ENCODE measurements around the gene UTF1. TPM values are rescaled to one million over a fixed set of nuclear protein-coding genes. Genes with fewer than 3 reads are reported as not detected.
A peak's percentile ranks its signal among the peaks of the same experiment; 100 is the strongest.

UTF1 gene
- polyA plus RNA-seq, 3 donors, result 0.14 to 0.48 (median 0.24) TPM

DNA sequence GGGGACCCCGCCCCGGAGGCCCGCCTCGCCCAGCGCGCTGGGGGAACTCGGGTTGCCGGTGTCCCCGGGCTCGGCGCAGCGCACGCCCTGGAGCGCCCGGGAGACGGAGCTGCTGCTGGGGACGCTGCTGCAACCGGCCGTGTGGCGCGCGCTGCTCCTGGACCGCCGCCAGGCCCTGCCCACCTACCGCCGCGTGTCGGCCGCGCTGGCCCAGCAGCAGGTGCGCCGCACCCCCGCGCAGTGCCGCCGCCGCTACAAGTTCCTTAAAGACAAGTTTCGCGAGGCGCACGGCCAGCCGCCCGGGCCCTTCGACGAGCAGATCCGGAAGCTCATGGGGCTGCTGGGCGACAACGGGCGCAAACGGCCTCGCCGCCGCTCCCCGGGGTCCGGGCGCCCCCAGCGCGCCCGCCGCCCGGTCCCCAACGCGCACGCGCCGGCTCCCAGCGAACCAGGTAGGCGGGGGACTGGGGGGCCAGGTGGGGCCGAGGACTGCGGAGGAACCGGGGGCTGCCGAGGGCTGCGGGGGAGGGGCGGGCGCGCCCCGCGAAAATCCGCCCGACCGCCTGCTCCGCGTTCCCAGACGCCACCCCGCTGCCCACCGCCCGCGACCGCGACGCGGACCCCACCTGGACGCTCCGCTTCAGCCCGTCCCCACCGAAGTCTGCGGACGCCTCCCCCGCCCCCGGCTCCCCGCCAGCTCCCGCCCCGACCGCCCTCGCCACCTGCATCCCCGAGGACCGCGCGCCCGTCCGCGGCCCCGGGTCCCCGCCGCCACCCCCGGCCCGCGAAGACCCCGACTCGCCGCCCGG is 574 bp downstream of the UTF1 start:
- Histone ChIP-seq H3K9me3 (replicated peaks in 1 of 2; ENCODE audit: control insufficient read depth in 1 of 2, insufficient read depth in 1 of 2, low read length in 2 of 2) (peaks cover 3 to 7% of the 10 kb centered on the region in 2 donors), H3K9ac (ENCODE audit: insufficient read depth, low read length, poor library complexity, severe bottlenecking) (peak overlapping the region; percentile 27), H3K4me1 (ENCODE audit: control insufficient read depth in 1 of 2, insufficient read depth in 2 of 2, low read length in 2 of 2) (peaks cover 11 to 39% of the 10 kb centered on the region in 2 donors), H3K27ac (ENCODE audit: low read depth in 1 of 2, low read length in 2 of 2) (no peak overlapping the region), H3K79me2 (ENCODE audit: insufficient read depth, low read length) (no peaks in the 10 kb centered on the region), H3K4me2 (replicated peaks; ENCODE audit: extremely low read depth, low read length, poor library complexity, severe bottlenecking) (peak overlapping the region; percentile 67), H3K36me3 (replicated peaks in 1 of 2; ENCODE audit: control insufficient read depth in 1 of 2, insufficient read depth in 2 of 2, low read length in 2 of 2) (no peaks in the 10 kb centered on the region), H3K27me3 (ENCODE audit: control insufficient read depth in 2 of 2, insufficient read depth in 2 of 2, low read length in 2 of 2) (peaks cover 22 to 66% of the 10 kb centered on the region in 2 donors), H3K4me3 (replicated peaks in 1 of 3; ENCODE audit: low read depth in 2 of 3, low read length in 3 of 3) (peak overlapping the region in 1 of 3 experiments; percentile 54), H2AFZ (ENCODE audit: insufficient read depth, low read depth, low read length, poor library complexity, severe bottlenecking) (peak overlapping the region; percentile 75), H4K20me1 (ENCODE audit: insufficient read depth, low read length) (no peaks in the 10 kb centered on the region)
- H3K36me3 Mint-ChIP-seq, result peaks cover 9 to 13% of the 10 kb centered on the region in 2 donors
- H3K27ac Mint-ChIP-seq, result no peak overlapping the region
- H3K27me3 Mint-ChIP-seq (ENCODE audit: low read depth in 3 of 3), result peaks cover 65 to 76% (median 72%) of the 10 kb centered on the region in 3 donors
- peaks cover 2 to 22% (median 16%) of the 10 kb centered on the region in 7 donors for H3K9me3 Mint-ChIP-seq
- H3K4me1 Mint-ChIP-seq, result peaks cover 25% of the 10 kb centered on the region
- intact Hi-C loops (cut with micrococcal nuclease), result loop anchor here in 1 of 2 donors (10.0 kb wide), 1 partner anchor 86 kb away; no protein-coding TSS in a partner anchor
- WGBS (ENCODE audit: insufficient coverage), result 2% methylated on average over 122 of the region's 122 CpGs
- peak; percentile 68 to 80 (median 77) for DNase-seq
- H3K4me3 Mint-ChIP-seq, result peak overlapping the region; percentile 60 to 77
- TF ChIP-seq, protein P1, sequence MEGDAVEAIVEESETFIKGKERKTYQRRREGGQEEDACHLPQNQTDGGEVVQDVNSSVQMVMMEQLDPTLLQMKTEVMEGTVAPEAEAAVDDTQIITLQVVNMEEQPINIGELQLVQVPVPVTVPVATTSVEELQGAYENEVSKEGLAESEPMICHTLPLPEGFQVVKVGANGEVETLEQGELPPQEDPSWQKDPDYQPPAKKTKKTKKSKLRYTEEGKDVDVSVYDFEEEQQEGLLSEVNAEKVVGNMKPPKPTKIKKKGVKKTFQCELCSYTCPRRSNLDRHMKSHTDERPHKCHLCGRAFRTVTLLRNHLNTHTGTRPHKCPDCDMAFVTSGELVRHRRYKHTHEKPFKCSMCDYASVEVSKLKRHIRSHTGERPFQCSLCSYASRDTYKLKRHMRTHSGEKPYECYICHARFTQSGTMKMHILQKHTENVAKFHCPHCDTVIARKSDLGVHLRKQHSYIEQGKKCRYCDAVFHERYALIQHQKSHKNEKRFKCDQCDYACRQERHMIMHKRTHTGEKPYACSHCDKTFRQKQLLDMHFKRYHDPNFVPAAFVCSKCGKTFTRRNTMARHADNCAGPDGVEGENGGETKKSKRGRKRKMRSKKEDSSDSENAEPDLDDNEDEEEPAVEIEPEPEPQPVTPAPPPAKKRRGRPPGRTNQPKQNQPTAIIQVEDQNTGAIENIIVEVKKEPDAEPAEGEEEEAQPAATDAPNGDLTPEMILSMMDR (IDR thresholded peaks at IDR 0.05), result no peak

DNA sequence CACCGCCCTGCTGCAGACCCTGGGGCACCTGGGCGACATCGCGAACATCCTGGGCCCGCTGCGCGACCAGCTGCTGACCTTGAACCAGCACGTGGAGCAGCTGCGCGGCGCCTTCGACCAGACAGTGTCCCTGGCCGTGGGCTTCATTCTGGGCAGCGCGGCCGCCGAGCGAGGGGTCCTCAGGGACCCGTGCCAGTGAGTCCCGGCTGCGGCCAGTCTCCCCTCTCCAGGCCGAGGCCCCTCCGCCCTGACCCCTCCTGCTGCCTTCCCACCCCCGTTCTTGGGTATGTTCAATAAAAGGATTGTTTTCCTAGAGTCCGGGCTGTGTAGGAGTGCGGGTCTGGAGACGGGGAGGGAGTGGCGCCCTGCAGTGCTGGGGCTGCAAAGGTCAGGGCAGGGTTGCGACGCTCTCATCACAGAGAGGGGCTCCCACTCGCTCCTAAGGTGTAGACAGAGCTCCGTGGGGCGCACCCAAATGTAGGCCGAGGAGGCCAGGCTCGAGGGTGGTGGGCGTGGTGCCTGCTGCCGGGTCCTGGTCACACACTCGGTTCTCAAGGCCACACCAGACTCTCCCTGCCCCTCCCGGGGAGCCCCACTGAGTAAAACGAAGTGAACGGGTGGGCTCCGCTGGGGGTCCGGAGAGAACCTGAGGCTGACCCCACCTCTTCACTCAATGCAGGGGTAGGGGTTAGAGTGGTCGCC is 1.4 kb downstream of the UTF1 start:
- Histone ChIP-seq H3K36me3 (replicated peaks in 1 of 2; ENCODE audit: control insufficient read depth in 1 of 2, insufficient read depth in 2 of 2, low read length in 2 of 2) (no peaks in the 10 kb centered on the region), H3K9me3 (replicated peaks in 1 of 2; ENCODE audit: control insufficient read depth in 1 of 2, insufficient read depth in 1 of 2, low read length in 2 of 2) (peaks cover 3 to 7% of the 10 kb centered on the region in 2 donors), H4K20me1 (ENCODE audit: insufficient read depth, low read length) (no peaks in the 10 kb centered on the region), H3K27ac (ENCODE audit: low read depth in 1 of 2, low read length in 2 of 2) (no peak overlapping the region), H2AFZ (ENCODE audit: insufficient read depth, low read depth, low read length, poor library complexity, severe bottlenecking) (no peak overlapping the region), H3K4me1 (ENCODE audit: control insufficient read depth in 1 of 2, insufficient read depth in 2 of 2, low read length in 2 of 2) (peaks cover 18 to 47% of the 10 kb centered on the region in 2 donors), H3K9ac (ENCODE audit: insufficient read depth, low read length, poor library complexity, severe bottlenecking) (no peak overlapping the region), H3K27me3 (ENCODE audit: control insufficient read depth in 2 of 2, insufficient read depth in 2 of 2, low read length in 2 of 2) (peaks cover 22 to 58% of the 10 kb centered on the region in 2 donors), H3K4me3 (replicated peaks in 1 of 3; ENCODE audit: low read depth in 2 of 3, low read length in 3 of 3) (no peak overlapping the region), H3K4me2 (replicated peaks; ENCODE audit: extremely low read depth, low read length, poor library complexity, severe bottlenecking) (peak overlapping the region; percentile 67), H3K79me2 (ENCODE audit: insufficient read depth, low read length) (no peaks in the 10 kb centered on the region)
- H3K4me1 Mint-ChIP-seq, result peaks cover 24% of the 10 kb centered on the region
- WGBS (ENCODE audit: insufficient coverage), result 28% methylated on average over 26 of the region's 44 CpGs
- H3K4me3 Mint-ChIP-seq, result peak overlapping the region; percentile 60 to 88
- H3K27me3 Mint-ChIP-seq (ENCODE audit: low read depth in 3 of 3), result peaks cover 57 to 71% (median 64%) of the 10 kb centered on the region in 3 donors
- peaks cover 2 to 22% (median 16%) of the 10 kb centered on the region in 7 donors for H3K9me3 Mint-ChIP-seq
- no peak for DNase-seq
- peaks cover 9 to 13% of the 10 kb centered on the region in 2 donors for H3K36me3 Mint-ChIP-seq
- H3K27ac Mint-ChIP-seq, result peak overlapping the region in 3 of 7 donors; percentile 40 to 84 (median 63)
- intact Hi-C loops (cut with micrococcal nuclease), result loop anchor here in 1 of 2 donors (10.0 kb wide), 1 partner anchor 87 kb away; no protein-coding TSS in a partner anchor
- TF ChIP-seq, protein P1 (IDR thresholded peaks at IDR 0.05), result no peak

Data from CD14-positive monocyte (primary cell).